Left hindlimb (tissue), 1 donor: ENCODE data around the gene PPP2R5D.
"Not testable (repeated sequence)": the region's sequence is repeated elsewhere in the genome, so short reads cannot be mapped to it uniquely, and the experiment has no call there.

Source experiments
- DNase-seq: peaks from one replicate; pipeline ENCODE4 v3.0.0-alpha.2; 2018

Gene PPP2R5D

DNA sequence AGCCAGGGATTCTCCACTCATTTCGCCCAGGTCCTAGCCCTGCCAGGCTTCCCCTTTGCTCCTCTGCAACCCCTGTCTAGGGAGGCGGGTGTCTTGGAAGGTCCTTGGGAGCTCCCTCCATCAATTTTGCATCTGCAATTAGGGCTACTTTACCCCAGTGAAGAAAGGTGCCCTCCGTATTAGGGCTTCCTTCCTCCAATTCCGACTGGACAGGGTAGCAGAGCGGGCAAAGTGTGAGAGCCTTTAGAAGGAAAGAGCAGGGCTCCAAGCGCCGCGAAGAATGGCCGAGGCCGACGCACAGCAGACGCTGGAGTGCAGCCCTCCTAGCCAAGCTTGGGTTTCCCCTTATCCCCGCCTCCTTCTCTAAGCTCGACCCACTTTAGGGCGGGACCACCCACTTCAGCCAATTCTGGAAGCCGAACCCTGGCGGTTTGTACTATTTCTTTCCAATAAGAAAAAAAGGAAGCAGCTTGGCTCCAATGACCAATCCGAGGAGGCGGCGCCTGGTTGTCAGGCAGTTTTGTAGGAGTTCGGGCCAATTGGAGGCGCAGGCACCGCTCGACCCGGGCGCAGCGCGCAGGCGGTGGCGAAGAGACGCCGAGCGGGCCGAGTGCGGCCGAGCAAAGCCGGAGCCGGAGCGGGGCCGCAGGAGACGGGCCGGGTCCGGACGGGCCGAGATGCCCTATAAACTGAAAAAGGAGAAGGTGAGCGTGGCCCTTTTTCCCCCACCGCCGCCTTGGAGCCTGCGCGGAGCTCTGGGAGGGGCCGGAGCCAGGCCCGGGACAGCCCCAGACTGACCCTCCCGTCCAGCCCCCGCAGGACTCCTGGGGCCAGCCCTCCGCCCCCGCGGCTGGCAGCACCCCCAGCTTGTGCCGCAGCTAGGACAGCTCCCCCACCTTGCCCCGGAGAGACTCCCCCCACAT lies at the start of gene PPP2R5D:
PPP2R5D (plus strand) TSS at position 570 of the 923 bp plus-strand sequence; CDS start at position 678, 108 bp downstream.
- DNase-seq: peak; percentile 98

DNA sequence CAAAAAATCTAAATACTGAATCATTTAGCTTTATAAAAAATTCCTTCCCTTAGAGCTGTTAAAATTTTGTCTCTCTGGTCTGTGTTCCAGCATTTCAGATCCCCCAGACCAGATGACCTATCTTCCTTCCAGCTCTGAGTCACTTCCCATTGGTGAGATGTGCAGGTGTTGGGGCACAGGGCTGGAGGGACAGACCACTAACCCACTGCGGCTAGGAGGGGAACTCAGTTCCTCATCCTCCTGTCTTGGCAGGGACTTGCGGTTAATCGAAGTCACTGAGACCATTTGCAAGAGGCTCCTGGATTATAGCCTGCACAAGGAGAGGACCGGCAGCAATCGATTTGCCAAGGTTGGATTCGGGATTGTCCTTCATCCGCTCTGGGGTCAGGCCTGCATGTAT lies 49.0 kb upstream of the PPP2R5D start:
- no peak for DNase-seq

GRCh38 chr6:42936398-42936797 lies 48.0 kb upstream of the PPP2R5D start:
- DNase-seq: no peak

DNA sequence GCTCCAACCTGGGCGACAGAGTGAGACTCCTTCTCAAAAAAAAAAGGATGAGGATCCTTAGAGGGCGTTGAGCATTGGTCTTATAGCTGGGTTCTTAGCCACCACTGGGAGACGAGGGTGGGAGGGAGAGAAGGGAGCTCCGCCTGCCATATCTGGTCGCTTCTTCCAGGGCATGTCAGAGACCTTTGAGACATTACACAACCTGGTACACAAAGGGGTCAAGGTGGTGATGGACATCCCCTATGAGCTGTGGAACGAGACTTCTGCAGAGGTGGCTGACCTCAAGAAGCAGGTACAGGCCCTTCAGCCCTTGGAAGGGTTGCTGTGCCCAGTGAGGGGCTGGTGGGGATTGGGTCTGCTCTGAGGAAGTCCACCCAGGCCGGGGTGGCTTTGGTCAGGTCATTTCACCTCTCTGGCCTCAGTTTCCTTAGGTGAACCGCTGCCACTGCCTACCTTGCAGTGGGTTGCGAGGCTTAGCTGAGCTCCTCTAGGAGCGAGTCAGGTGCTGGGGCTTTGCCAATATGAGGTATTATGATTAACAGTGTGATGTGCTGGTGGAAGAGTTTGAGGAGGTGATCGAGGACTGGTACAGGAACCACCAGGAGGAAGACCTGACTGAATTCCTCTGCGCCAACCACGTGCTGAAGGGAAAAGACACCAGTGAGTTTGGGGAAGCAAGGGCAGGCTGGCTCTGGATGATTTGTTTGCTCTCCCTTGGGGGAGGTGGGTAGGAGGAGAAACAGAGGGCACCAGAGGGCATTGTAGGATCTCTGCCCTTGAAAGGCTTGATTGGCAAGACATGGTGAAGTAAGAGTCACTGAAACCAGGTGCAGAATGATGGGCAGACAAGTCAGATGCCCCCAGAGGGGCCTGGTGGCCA lies 46.6 kb upstream of the PPP2R5D start:
- DNase-seq: no peak

DNA sequence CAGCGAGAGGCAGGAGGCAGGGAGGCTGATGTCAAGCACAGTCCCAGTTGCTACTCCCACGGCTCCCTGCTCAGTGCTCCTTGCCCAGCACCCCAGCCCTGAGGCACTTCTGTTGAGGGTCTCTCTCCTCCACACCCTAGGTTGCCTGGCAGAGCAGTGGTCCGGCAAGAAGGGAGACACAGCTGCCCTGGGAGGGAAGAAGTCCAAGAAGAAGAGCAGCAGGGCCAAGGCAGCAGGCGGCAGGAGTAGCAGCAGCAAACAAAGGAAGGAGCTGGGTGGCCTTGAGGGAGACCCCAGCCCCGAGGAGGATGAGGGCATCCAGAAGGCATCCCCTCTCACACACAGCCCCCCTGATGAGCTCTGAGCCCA lies 46.0 kb upstream of the PPP2R5D start:
- DNase-seq: no peak

DNA sequence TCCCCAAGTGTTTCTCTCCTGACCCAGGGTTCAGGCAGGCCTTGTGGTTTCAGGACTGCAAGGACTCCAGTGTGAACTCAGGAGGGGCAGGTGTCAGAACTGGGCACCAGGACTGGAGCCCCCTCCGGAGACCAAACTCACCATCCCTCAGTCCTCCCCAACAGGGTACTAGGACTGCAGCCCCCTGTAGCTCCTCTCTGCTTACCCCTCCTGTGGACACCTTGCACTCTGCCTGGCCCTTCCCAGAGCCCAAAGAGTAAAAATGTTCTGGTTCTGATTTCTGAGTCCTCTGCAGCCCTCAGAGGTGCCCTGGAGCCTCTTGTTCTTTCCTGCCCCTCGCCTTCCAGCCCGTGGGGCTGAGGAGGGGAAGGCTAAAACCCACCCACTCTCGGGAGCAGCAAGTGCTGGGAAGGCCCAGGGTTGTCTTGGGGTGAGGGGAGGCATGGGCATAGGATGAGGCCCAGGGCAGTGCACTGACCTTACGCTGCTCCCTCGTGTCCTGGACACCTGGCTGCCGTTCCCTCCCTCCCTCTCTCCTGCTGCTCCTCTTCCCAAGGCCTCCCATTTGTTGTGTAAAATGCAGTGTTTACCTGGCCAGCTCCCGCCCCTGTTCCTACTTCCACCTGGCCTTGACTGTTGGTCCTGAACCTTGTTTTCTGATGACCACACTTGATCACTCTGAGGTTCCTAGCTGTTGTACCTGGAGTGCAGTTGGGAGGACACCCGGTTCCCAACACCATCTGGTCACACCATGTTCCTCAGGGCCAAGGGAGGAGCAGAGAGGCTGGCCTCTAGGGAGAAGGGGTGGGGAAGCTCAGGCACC lies 45.2 kb upstream of the PPP2R5D start:
- DNase-seq: no peak

- DNase-seq: no peak
These were observed 44.6 kb upstream of the PPP2R5D start for GRCh38 chr6:42939810-42940167.

GRCh38 chr6:42940493-42941045 lies 43.8 kb upstream of the PPP2R5D start:
- no peak for DNase-seq

GRCh38 chr6:42941356-42941755 lies 43.0 kb upstream of the PPP2R5D start:
- not testable (repeated sequence) for DNase-seq

- no peak for DNase-seq
These were observed 41.9 kb upstream of the PPP2R5D start for GRCh38 chr6:42942444-42942843.

DNA sequence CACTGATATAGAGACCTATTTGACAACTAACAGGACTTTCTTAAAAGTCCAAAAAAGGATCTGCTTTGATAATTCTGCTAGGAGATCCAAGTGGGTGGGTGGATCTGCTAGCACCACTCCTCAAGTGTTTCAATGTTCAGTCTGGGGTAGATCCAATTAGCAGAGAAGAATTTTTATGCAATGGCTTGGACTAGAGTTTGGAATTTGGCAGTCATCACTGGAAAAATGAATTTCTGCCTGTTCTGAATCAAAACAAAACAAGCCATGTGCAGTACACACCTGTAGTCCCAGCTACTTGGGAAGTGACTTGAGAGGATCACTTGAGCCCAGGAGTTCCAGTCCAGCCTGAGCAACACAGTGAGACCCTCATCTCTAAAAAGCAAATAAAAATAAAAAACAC lies 36.4 kb upstream of the PPP2R5D start:
- DNase-seq: no peak

DNA sequence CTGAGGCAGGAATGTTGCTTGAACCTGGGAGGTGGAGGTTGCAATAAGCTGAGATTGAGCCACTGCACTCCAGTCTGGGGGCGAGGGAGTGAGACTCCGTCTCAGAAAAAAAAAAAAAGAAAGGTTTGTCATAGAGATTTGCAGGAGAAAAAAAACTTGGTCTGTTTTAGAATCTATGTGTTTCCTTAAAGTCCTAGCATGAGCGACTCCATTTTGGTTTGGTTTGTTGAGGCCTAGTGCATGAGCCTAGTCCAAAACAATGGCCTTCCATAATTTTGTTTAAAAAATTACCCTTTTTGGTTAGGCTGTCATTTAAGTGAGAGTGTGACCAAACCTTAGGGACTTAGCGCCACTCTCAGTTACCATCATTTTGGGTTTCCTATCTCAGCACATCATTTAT lies 32.0 kb upstream of the PPP2R5D start:
- DNase-seq: no peak

DNA sequence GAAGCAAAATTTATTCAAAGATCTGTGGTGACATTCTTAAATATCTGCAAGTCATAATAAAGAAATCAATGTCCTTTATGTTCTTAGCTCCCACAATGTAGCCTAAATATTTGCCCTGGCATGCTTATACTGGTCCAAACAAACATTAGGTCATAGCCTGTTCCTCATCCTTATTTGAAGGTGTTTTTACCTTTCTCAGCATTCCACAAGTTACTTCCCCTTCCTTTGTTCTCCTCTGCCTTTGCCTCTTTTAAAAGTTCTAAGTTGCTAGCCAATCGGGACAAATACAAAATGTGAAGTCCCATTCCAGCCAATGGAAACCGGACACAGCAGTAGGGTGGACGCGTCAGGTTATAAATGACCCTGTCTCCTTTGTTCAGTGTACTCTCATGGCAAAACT lies 30.0 kb upstream of the PPP2R5D start:
- DNase-seq: not testable (repeated sequence)

GRCh38 chr6:42958125-42958524 lies 26.2 kb upstream of the PPP2R5D start:
- no peak for DNase-seq

- DNase-seq: no peak
These were observed 24.5 kb upstream of the PPP2R5D start for GRCh38 chr6:42959917-42960242.

GRCh38 chr6:42960243-42961019 lies 23.9 kb upstream of the PPP2R5D start, which contains the start of gene GNMT:
GNMT (plus strand) TSS chr6:42960754; CDS start chr6:42960768, 14 bp downstream.
- peak; percentile 48 for DNase-seq

- DNase-seq: no peak
These were observed 23.3 kb upstream of the PPP2R5D start for GRCh38 chr6:42961020-42961470.

- no peak for DNase-seq
These were observed 22.3 kb upstream of the PPP2R5D start for GRCh38 chr6:42962096-42962495.

GRCh38 chr6:42962502-42963178 lies 21.7 kb upstream of the PPP2R5D start:
- no peak for DNase-seq

DNA sequence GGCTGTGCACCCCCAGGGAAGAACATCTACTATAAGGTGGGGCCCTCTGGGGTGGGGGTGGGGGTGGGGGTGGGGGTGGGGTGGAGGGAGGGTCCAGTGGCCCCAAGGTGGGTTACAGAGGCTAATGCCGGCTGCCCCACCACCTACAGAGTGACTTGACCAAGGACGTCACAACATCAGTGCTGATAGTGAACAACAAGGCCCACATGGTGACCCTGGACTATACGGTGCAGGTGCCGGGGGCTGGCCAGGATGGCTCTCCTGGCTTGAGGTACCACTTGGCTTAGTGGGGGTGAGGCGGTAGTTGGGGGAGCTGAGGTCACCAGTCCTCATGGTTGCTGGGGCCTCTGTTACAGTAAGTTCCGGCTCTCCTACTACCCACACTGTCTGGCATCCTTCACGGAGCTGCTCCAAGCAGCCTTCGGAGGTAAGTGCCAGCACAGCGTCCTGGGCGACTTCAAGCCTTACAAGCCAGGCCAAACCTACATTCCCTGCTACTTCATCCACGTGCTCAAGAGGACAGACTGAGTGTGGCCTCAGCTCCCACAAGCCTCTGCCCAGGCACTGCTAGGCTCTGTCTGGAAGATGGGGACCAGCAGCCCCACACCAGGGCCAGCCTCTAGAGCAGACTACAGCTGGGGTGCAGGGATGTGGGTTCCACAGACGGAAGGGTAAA lies 21.1 kb upstream of the PPP2R5D start:
- no peak for DNase-seq
